ENCODE data around the gene EDN3. TPM values are rescaled to one million over a fixed set of nuclear protein-coding genes. Genes with fewer than 3 reads are reported as not detected.

Gene EDN3
- total and polyA plus RNA-seq, 2 of the 8 experiments (the other 6 are each of a cell fraction or from before 2014, with no cell fraction given) = 0.17 to 0.38 TPM

DNA sequence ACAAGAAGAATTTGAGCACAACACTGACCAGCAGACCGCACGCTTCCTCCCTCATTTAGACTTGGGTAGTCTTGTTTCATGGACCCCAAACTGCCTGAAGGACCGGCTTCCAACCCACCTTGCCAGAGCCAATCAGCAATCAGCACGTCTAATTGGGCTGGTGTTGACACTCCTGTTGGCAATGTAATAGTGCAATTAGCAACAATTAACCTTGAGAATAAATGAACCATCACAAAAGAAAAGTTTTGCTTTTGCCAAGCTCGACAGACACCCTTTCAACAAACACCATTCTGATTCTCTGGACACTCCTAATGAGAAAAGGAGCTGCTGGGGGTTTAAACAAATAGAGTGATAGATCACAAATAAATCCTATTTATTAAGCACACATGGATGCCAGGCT, 61.0 kb downstream of the EDN3 start (continued):
- TF ChIP-seq EP300 (IDR thresholded peaks at IDR 0.05; ENCODE audit: borderline replicate concordance in 1 of 2, low read depth in 2 of 2, low read length in 2 of 2) (no peak), SIRT6 (IDR thresholded peaks at IDR 0.05; ENCODE audit: low read length) (no peak), E2F6 (IDR thresholded peaks at IDR 0.05) (no peak), RXRA (IDR thresholded peaks at IDR 0.05; ENCODE audit: insufficient read depth, low read depth, low read length) (no peak)
- TF ChIP-seq, protein P1, sequence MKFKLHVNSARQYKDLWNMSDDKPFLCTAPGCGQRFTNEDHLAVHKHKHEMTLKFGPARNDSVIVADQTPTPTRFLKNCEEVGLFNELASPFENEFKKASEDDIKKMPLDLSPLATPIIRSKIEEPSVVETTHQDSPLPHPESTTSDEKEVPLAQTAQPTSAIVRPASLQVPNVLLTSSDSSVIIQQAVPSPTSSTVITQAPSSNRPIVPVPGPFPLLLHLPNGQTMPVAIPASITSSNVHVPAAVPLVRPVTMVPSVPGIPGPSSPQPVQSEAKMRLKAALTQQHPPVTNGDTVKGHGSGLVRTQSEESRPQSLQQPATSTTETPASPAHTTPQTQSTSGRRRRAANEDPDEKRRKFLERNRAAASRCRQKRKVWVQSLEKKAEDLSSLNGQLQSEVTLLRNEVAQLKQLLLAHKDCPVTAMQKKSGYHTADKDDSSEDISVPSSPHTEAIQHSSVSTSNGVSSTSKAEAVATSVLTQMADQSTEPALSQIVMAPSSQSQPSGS (IDR thresholded peaks at IDR 0.05; ENCODE audit: low read length) = no peak
